DND-41 (cell line): ENCODE measurements around the gene ITGA11.

Experiments
- ATAC-seq: fragments of 200-7000 bp; cut with Tn5 transposase; 3 replicates; pipeline ENCODE4 v1.9.1; 2021; ENCODE audit warnings: low read depth; ENCODE audit not compliant: insufficient read depth
- DNase-seq: peaks from one replicate; pipeline ENCODE4 v3.0.0-alpha.2; 2020
- H2AFZ ChIP-seq: 2 replicates; pipeline ENCODE4 v1.6.0; 2012; ENCODE audit warnings: low read depth, low read length
- H3K27ac ChIP-seq: 2 replicates; pipeline ENCODE4 v1.5.1; 2012; ENCODE audit warnings: low read length, inconsistent platforms
- H3K27me3 ChIP-seq: fragments of 200-600 bp; sonication (generic); 2 replicates; pipeline ENCODE4 v1.6.0; 2012; ENCODE audit warnings: low read length, mild to moderate bottlenecking, inconsistent platforms; ENCODE audit not compliant: insufficient read depth, poor library complexity
- H3K36me3 ChIP-seq: 2 replicates; pipeline ENCODE4 v1.5.1; 2012; ENCODE audit warnings: low read length, inconsistent platforms; ENCODE audit not compliant: insufficient read depth
- H3K4me1 ChIP-seq: 2 replicates; pipeline ENCODE4 v1.5.1; 2012; ENCODE audit warnings: mild to moderate bottlenecking, low read length; ENCODE audit not compliant: insufficient read depth
- H3K4me2 ChIP-seq: 2 replicates; pipeline ENCODE4 v1.6.0; 2012; ENCODE audit warnings: mild to moderate bottlenecking, moderate library complexity, low read length, inconsistent platforms; ENCODE audit not compliant: insufficient read depth
- H3K4me3 ChIP-seq, 2 experiments: fragments of 200-600 bp in 1 of 2; shearing (Covaris generic) in 1 of 2; 2 replicates each; pipeline ENCODE4 v1.5.1; 2012 to 2016; ENCODE audit warnings: inconsistent platforms in 2 of 2, low read length in 2 of 2, mild to moderate bottlenecking in 2 of 2, low read depth in 1 of 2, moderate library complexity in 1 of 2
- H3K79me2 ChIP-seq: 2 replicates; pipeline ENCODE4 v1.6.0; 2012; ENCODE audit warnings: low read length, inconsistent platforms; ENCODE audit not compliant: insufficient read depth
- H3K9ac ChIP-seq: 2 replicates; pipeline ENCODE4 v1.6.0; 2012; ENCODE audit warnings: low read depth, mild to moderate bottlenecking, inconsistent platforms, low read length, moderate library complexity
- H3K9me3 ChIP-seq: 2 replicates; pipeline ENCODE4 v1.5.1; 2012; ENCODE audit warnings: low read length, moderate library complexity, mild to moderate bottlenecking, inconsistent platforms; ENCODE audit not compliant: insufficient read depth, severe bottlenecking
- H4K20me1 ChIP-seq: 2 replicates; pipeline ENCODE4 v1.6.0; 2012; ENCODE audit warnings: low read length; ENCODE audit not compliant: insufficient read depth
- CTCF ChIP-seq: IDR thresholded peaks from 2 replicates; pipeline ENCODE4 v1.5.1; 2012; ENCODE audit warnings: borderline replicate concordance, low read length, moderate library complexity, mild to moderate bottlenecking; ENCODE audit not compliant: poor library complexity, severe bottlenecking; ENCODE audit errors: extremely low read depth
- EZH2 ChIP-seq: IDR thresholded peaks from 3 replicates; pipeline ENCODE4 v1.6.1; 2012; ENCODE audit warnings: borderline replicate concordance, low read depth, mild to moderate bottlenecking, moderate library complexity, low read length, inconsistent platforms; ENCODE audit not compliant: severe bottlenecking

Gene ITGA11

GRCh38 chr15:68417051-68417450 is 14.9 kb downstream of the ITGA11 start:
- Histone ChIP-seq H3K36me3 (no peaks in the 10 kb centered on the region), H2AFZ (no peak overlapping the region), H3K4me2 (no peak overlapping the region), H3K79me2 (no peaks in the 10 kb centered on the region), H3K27ac (no peak overlapping the region), H3K9me3 (no peaks in the 10 kb centered on the region), H4K20me1 (no peaks in the 10 kb centered on the region), H3K4me3 (no peak overlapping the region), H3K4me1 (no peaks in the 10 kb centered on the region), H3K9ac (no peak overlapping the region), H3K27me3 (no peaks in the 10 kb centered on the region)
- no peak for TF ChIP-seq CTCF
- TF ChIP-seq EZH2 = no peak
- ATAC-seq = no peak
- DNase-seq = no peak

GRCh38 chr15:68416158-68416535 is 15.8 kb downstream of the ITGA11 start:
- DNase-seq = no peak
- Histone ChIP-seq H3K9me3 (no peaks in the 10 kb centered on the region), H3K9ac (no peak overlapping the region), H3K4me2 (no peak overlapping the region), H3K4me3 (no peak overlapping the region), H3K4me1 (no peaks in the 10 kb centered on the region), H3K36me3 (no peaks in the 10 kb centered on the region), H2AFZ (no peak overlapping the region), H4K20me1 (no peaks in the 10 kb centered on the region), H3K27me3 (no peaks in the 10 kb centered on the region), H3K79me2 (no peaks in the 10 kb centered on the region), H3K27ac (no peak overlapping the region)
- no peak for TF ChIP-seq CTCF
- TF ChIP-seq EZH2 = no peak
- ATAC-seq = no peak

GRCh38 chr15:68415501-68416157 is 16.3 kb downstream of the ITGA11 start:
- ATAC-seq = no peak
- Histone ChIP-seq H3K9me3 (no peaks in the 10 kb centered on the region), H3K4me1 (no peaks in the 10 kb centered on the region), H3K4me2 (no peak overlapping the region), H2AFZ (no peak overlapping the region), H3K36me3 (no peaks in the 10 kb centered on the region), H4K20me1 (no peaks in the 10 kb centered on the region), H3K27ac (no peak overlapping the region), H3K9ac (no peak overlapping the region), H3K4me3 (no peak overlapping the region), H3K27me3 (no peaks in the 10 kb centered on the region), H3K79me2 (no peaks in the 10 kb centered on the region)
- TF ChIP-seq EZH2 (no peak), CTCF (no peak)
- no peak for DNase-seq

- Histone ChIP-seq H4K20me1 (no peaks in the 10 kb centered on the region), H3K36me3 (no peaks in the 10 kb centered on the region), H3K9me3 (no peaks in the 10 kb centered on the region), H3K4me3 (no peak overlapping the region), H2AFZ (no peak overlapping the region), H3K4me2 (no peak overlapping the region), H3K9ac (no peak overlapping the region), H3K4me1 (no peaks in the 10 kb centered on the region), H3K27me3 (no peaks in the 10 kb centered on the region), H3K79me2 (no peaks in the 10 kb centered on the region), H3K27ac (no peak overlapping the region)
- ATAC-seq (no peak), DNase-seq (no peak)
- no peak for TF ChIP-seq CTCF
- no peak for TF ChIP-seq EZH2
These were observed 16.9 kb downstream of the ITGA11 start for GRCh38 chr15:68415061-68415460.
